HepG2 (cell line): ENCODE measurements around the gene ABCC5. TPM values are rescaled to one million over a fixed set of nuclear protein-coding genes. Genes with fewer than 3 reads are reported as not detected.
A peak's percentile ranks its signal among the peaks of the same experiment; 100 is the strongest.
"Not testable (repeated sequence)": the region's sequence is repeated elsewhere in the genome, so short reads cannot be mapped to it uniquely, and the experiment has no call there.

Experiments used
- ATAC-seq: fragments of 200-7000 bp; cut with Tn5 transposase; 3 replicates; pipeline ENCODE4 v1.9.1; 2020; ENCODE audit warnings: mild to moderate bottlenecking, moderate library complexity
- BruUV-seq: library from RNA; stranded (reverse); fragments of 400-500 nt; replicated peaks from 2 replicates; lab custom pipeline; 2021; lab: Mats Ljungman, UMichigan
- CTCF ChIA-PET: fragments of 300-600 bp; formaldehyde crosslinking; extraction: SDS; loops from one replicate; lab custom pipeline; 2021; ENCODE audit warnings: low total read pairs, inconsistent platforms, low intra/inter-chr PET ratio; lab: Yijun Ruan, JAX
- POLR2A ChIA-PET: fragments of 350-600 bp; sonication (Branson Sonifier 250); formaldehyde crosslinking; loops from one replicate; lab custom pipeline; 2020; ENCODE audit warnings: antibody characterized with exemption, inconsistent platforms; lab: Yijun Ruan, JAX
- DNase-seq: peaks from one replicate; pipeline ENCODE4 v3.0.0-alpha.2; 2015; ENCODE audit warnings: low spot score
- FAIRE-seq: peaks from 3 replicates; lab custom pipeline; 2011; peaks lifted over from hg19 to GRCh38; lab: Jason Lieb, UNC
- H2AFZ ChIP-seq: one replicate; pipeline ENCODE4 v1.6.1; 2011; ENCODE audit warnings: low read length, inconsistent platforms
- H3K27ac ChIP-seq: fragments of 300-600 bp; 3 replicates; pipeline ENCODE4 v1.8.0; 2011; ENCODE audit warnings: mixed run types, mild to moderate bottlenecking, mixed read lengths, low read length, inconsistent platforms; ENCODE audit not compliant: insufficient read depth; ENCODE audit errors: extremely low read length
- H3K27me3 ChIP-seq, 2 experiments: fragments of 200-600 bp in 1 of 2; 2 replicates in 1 of 2; 3 replicates in 1 of 2; pipeline versions ENCODE4 v1.6.0 to v1.8.0; 2011; ENCODE audit warnings: low read length in 2 of 2, mild to moderate bottlenecking in 2 of 2, moderate library complexity in 2 of 2, inconsistent platforms in 1 of 2; ENCODE audit not compliant: insufficient read depth in 2 of 2, control insufficient read depth in 1 of 2
- H3K36me3 ChIP-seq, 2 experiments: fragments of 200-600 bp in 1 of 2; replicated peaks in 1 of 2; 2 replicates in 1 of 2; 3 replicates in 1 of 2; pipeline versions ENCODE4 v1.5.1 to v1.8.0; 2011; ENCODE audit warnings: low read length in 2 of 2, inconsistent platforms in 1 of 2; ENCODE audit not compliant: insufficient read depth in 2 of 2, control insufficient read depth in 1 of 2
- H3K4me1 ChIP-seq: 2 replicates; pipeline ENCODE4 v1.5.1; 2012; ENCODE audit warnings: low read length, inconsistent platforms; ENCODE audit not compliant: insufficient read depth
- H3K4me2 ChIP-seq: 2 replicates; pipeline ENCODE4 v1.6.0; 2011; ENCODE audit warnings: low read depth, low read length, inconsistent platforms
- H3K4me3 ChIP-seq, 3 experiments: fragments of 200-600 bp in 1 of 3; sonication (generic), shearing (Covaris generic) in 1 of 3; replicated peaks in 1 of 3; 2 replicates each; pipeline ENCODE4 v1.5.1; 2011 to 2016; ENCODE audit warnings: low read length in 3 of 3, inconsistent platforms in 2 of 3, low read depth in 2 of 3, mild to moderate bottlenecking in 2 of 3, control low read depth in 1 of 3, mixed read lengths in 1 of 3; ENCODE audit not compliant: insufficient read depth in 1 of 3
- H3K79me2 ChIP-seq: one replicate; pipeline ENCODE4 v1.6.1; 2011; ENCODE audit warnings: low read length, inconsistent platforms; ENCODE audit not compliant: insufficient read depth
- H3K9ac ChIP-seq: 2 replicates; pipeline ENCODE4 v1.6.0; 2011; ENCODE audit warnings: mild to moderate bottlenecking, low read depth, low read length, inconsistent platforms; ENCODE audit not compliant: insufficient read depth
- H3K9me3 ChIP-seq: 2 replicates; pipeline ENCODE4 v1.5.1; 2012; ENCODE audit warnings: mild to moderate bottlenecking, low read length
- H4K20me1 ChIP-seq: 2 replicates; pipeline ENCODE4 v1.6.0; 2011; ENCODE audit warnings: inconsistent platforms, mild to moderate bottlenecking, low read length, moderate library complexity; ENCODE audit not compliant: insufficient read depth
- HDAC1 ChIP-seq: sonication (generic); formaldehyde crosslinking; IDR thresholded peaks from 2 replicates; pipeline ENCODE4 v1.5.1; 2020; ENCODE audit warnings: mild to moderate bottlenecking, missing genetic modification reagents
- HNF4G ChIP-seq, 2 experiments: sonication (generic) in 1 of 2; formaldehyde crosslinking in 1 of 2; IDR thresholded peaks; 2 replicates each; pipeline versions ENCODE4 v1.4.0 to v1.6.1; 2011 to 2020; ENCODE audit warnings: borderline replicate concordance in 2 of 2, low read depth in 2 of 2, mild to moderate bottlenecking in 2 of 2, low read length in 1 of 2, missing genetic modification reagents in 1 of 2, moderate library complexity in 1 of 2
- HNRNPLL ChIP-seq: fragments of 200-400 bp; formaldehyde crosslinking; IDR thresholded peaks from 2 replicates; pipeline ENCODE4 v1.6.1; 2017; ENCODE audit warnings: mild to moderate bottlenecking, low read depth, low read length; ENCODE audit not compliant: poor library complexity, severe bottlenecking
- PHB2 ChIP-seq: fragments of 450-650 bp; IDR thresholded peaks from 2 replicates; pipeline ENCODE4 v1.6.1; 2018; ENCODE audit not compliant: partially characterized antibody
- SP140L ChIP-seq: sonication (generic); formaldehyde crosslinking; IDR thresholded peaks from 2 replicates; pipeline ENCODE4 v1.4.0; 2020; ENCODE audit warnings: missing genetic modification reagents, borderline replicate concordance
- TOE1 ChIP-seq: sonication (generic); formaldehyde crosslinking; IDR thresholded peaks from 2 replicates; pipeline ENCODE4 v1.4.0; 2020; ENCODE audit warnings: mild to moderate bottlenecking, missing genetic modification reagents
- TP53 ChIP-seq: sonication (generic); formaldehyde crosslinking; conservative IDR thresholded peaks from 2 replicates; pipeline ENCODE4 v1.4.0; 2020; ENCODE audit warnings: missing genetic modification reagents
- ZBTB26 ChIP-seq: IDR thresholded peaks from 2 replicates; pipeline ENCODE4 v1.6.1; 2016; ENCODE audit warnings: missing compliant biosample characterization, missing genetic modification reagents, borderline replicate concordance
- ZNF20 ChIP-seq: sonication (generic); formaldehyde crosslinking; IDR thresholded peaks from 2 replicates; pipeline ENCODE4 v1.4.0; 2020; ENCODE audit warnings: mild to moderate bottlenecking, moderate library complexity, missing genetic modification reagents
- ZNF570 ChIP-seq: sonication (generic); formaldehyde crosslinking; IDR thresholded peaks from 2 replicates; pipeline ENCODE4 v1.4.0; 2020; ENCODE audit warnings: mild to moderate bottlenecking, missing genetic modification reagents, borderline replicate concordance
- WGBS: methylation state at CpG from one replicate; pipeline ENCODE4 v1.1.6; 2017; ENCODE audit warnings: low lambda C conversion rate; 5-methylcytosine and 5-hydroxymethylcytosine counted together
- in situ Hi-C: cut with HindIII; loops from 2 replicates; pipeline ENCODE4 v1.10.0; 2017; ENCODE audit warnings: low pct_unique_long_range_greater_than_20kb; ENCODE audit not compliant: extremely low pct_ligation_motif_present
- intact Hi-C: fragments of 100-400 bp; cut with micrococcal nuclease; formaldehyde crosslinking; loops from one replicate; pipeline ENCODE4 v1.10.0; 2022; ENCODE audit not compliant: unreplicated experiment
- polyA plus RNA-seq, 8 experiments: library from polyadenylated mRNA; depleted of rRNA in 3 of 8; stranded (reverse) in 7 of 8; unstranded in 1 of 8; fragments of >200 nt; fragmentation: Illumina TruSeq in 4 of 8; extraction: Trizol in 4 of 8; gene quantifications; 2 replicates each; pipeline versions ENCODE4 v1.2.1 to v1.2.3, GENCODE V29; 2011 to 2016; ENCODE audit warnings: low read depth in 4 of 8, missing spikeins in 1 of 8, mixed read lengths in 1 of 8; ENCODE audit not compliant: insufficient read depth in 1 of 8
- total RNA-seq, 5 experiments: library from RNA; depleted of rRNA; stranded (reverse); fragments of >200 nt; fragmentation: Illumina TruSeq; extraction: Trizol; gene quantifications; 2 replicates each; pipeline ENCODE4 v1.2.3, GENCODE V29; 2016; ENCODE audit warnings: low read depth in 1 of 5

The ABCC5 gene
- total and polyA plus RNA-seq, 2 of the 13 experiments (the other 11 are each of a cell fraction or from before 2014, with no cell fraction given): 12.5 to 12.7 TPM

- H3K27ac ChIP-seq, H3K79me2 ChIP-seq, H3K4me3 ChIP-seq, H2AFZ ChIP-seq, intact Hi-C loops, in situ Hi-C loops, H3K4me2 ChIP-seq, FAIRE-seq, CTCF ChIA-PET, H3K4me1 ChIP-seq, POLR2A ChIA-PET, H3K9ac ChIP-seq, DNase-seq, H3K9me3 ChIP-seq, BruUV-seq, H4K20me1 ChIP-seq, ATAC-seq, H3K36me3 ChIP-seq: not testable (repeated sequence)
- 23% methylated on average over 6 of the region's 9 CpGs for WGBS
- peaks cover 0 to 33% of the 10 kb centered on the region in 2 experiments; a peak in 3 of 5 replicates for H3K27me3 ChIP-seq
Measured at GRCh38 chr3:184038307-184038706, 20.6 kb upstream of the ABCC5 start.

DNA sequence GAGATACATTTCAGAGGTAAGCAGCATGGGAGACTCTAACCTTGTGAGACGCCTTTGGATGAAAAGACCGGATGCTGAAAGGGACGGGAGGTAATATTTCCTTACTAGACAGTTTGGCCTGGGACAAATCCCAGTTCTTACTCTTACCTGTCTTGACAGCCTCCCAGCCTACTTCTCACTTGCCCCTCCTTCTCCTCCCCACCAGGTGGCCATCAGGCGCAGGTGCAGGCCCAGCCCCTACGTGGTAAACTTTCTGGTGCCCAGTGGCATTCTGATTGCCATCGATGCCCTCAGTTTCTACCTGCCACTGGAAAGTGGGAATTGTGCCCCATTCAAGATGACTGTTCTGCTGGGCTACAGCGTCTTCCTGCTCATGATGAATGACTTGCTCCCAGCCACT is 20.1 kb upstream of the ABCC5 start:
- in situ Hi-C loops (no loop called here), intact Hi-C loops (no loop called here)
- no peaks in the 10 kb centered on the region for H3K36me3 ChIP-seq
- peaks cover 0 to 33% of the 10 kb centered on the region in 2 experiments; a peak in 3 of 5 replicates for H3K27me3 ChIP-seq
- H3K9me3 ChIP-seq: no peaks in the 10 kb centered on the region
- H4K20me1 ChIP-seq: no peaks in the 10 kb centered on the region
- no TSS peak for BruUV-seq
- no peaks in the 10 kb centered on the region for H3K79me2 ChIP-seq
- no peaks in the 10 kb centered on the region for H3K4me1 ChIP-seq
- FAIRE-seq (no peak), DNase-seq (no peak), ATAC-seq (peak; percentile 33; the same call in 1 of the 3 replicates)
- POLR2A ChIA-PET: no interaction called here
- no peak overlapping the region for H3K27ac ChIP-seq
- H3K4me3 ChIP-seq: no peak overlapping the region
- H3K9ac ChIP-seq: no peak overlapping the region
- CTCF ChIA-PET: no interaction called here
- no peak overlapping the region for H2AFZ ChIP-seq
- 27% methylated on average over 6 of the region's 7 CpGs for WGBS
- TF ChIP-seq ZNF20: no peak
- TF ChIP-seq PHB2: no peak
- TF ChIP-seq TP53 (CRISPR knock-in tag): no peak
- no peak for TF ChIP-seq HNRNPLL
- TF ChIP-seq ZBTB26 (CRISPR knock-in tag): no peak
- no peak for TF ChIP-seq SP140L (CRISPR knock-in tag)
- no peak for TF ChIP-seq HDAC1 (CRISPR knock-in tag)
- TF ChIP-seq TOE1 (CRISPR knock-in tag): no peak
- no peak for TF ChIP-seq HNF4G (IDR thresholded peaks at IDR 0.05; ENCODE audit: borderline replicate concordance, low read depth, low read length)
- TF ChIP-seq HNF4G (CRISPR knock-in tag; IDR thresholded peaks at IDR 0.05; ENCODE audit: borderline replicate concordance, low read depth): no peak
- no peak for TF ChIP-seq ZNF570 (CRISPR knock-in tag)
- TF ChIP-seq, all 625 proteins: peak for 0
- H3K4me2 ChIP-seq: no peak overlapping the region
